ENCODE measurements around the gene SPAG17. TPM values are rescaled to one million over a fixed set of nuclear protein-coding genes. Genes with fewer than 3 reads are reported as not detected.

SPAG17 gene
- total RNA-seq, 2 experiments from 2014 or later = not detected

GRCh38 chr1:118007391-118007790 lies 177.6 kb downstream of the SPAG17 start:
- H3K4me3 Mint-ChIP-seq = no peak overlapping the region
- CTCF ChIA-PET = no interaction called here
- H3K27ac Mint-ChIP-seq = no peak overlapping the region

GRCh38 chr1:118004312-118004711 lies 180.7 kb downstream of the SPAG17 start:
- POLR2A ChIA-PET = no interaction called here
- no peak overlapping the region for H3K27ac Mint-ChIP-seq
- no peak for DNase-seq

More at GRCh38 chr1:118007391-118007790, 177.6 kb downstream of the SPAG17 start:
- TF ChIP-seq, protein P1, sequence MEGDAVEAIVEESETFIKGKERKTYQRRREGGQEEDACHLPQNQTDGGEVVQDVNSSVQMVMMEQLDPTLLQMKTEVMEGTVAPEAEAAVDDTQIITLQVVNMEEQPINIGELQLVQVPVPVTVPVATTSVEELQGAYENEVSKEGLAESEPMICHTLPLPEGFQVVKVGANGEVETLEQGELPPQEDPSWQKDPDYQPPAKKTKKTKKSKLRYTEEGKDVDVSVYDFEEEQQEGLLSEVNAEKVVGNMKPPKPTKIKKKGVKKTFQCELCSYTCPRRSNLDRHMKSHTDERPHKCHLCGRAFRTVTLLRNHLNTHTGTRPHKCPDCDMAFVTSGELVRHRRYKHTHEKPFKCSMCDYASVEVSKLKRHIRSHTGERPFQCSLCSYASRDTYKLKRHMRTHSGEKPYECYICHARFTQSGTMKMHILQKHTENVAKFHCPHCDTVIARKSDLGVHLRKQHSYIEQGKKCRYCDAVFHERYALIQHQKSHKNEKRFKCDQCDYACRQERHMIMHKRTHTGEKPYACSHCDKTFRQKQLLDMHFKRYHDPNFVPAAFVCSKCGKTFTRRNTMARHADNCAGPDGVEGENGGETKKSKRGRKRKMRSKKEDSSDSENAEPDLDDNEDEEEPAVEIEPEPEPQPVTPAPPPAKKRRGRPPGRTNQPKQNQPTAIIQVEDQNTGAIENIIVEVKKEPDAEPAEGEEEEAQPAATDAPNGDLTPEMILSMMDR (IDR thresholded peaks at IDR 0.05) = no peak
- H3K27me3 ChIP-seq (ENCODE audit: control insufficient read depth in 1 of 2, insufficient read depth in 2 of 2, low read length in 2 of 2) = peaks cover 0 to 7% of the 10 kb centered on the region in 2 experiments
- Mint-ChIP-seq H3K27me3 (peaks cover 35% of the 10 kb centered on the region), H3K4me1 (ENCODE audit: low read depth) (no peaks in the 10 kb centered on the region), H3K9me3 (no peaks in the 10 kb centered on the region), H3K36me3 (ENCODE audit: low read depth) (no peaks in the 10 kb centered on the region)
- no peak overlapping the region for H3K27ac ChIP-seq (ENCODE audit: low read depth in 1 of 2, low read length in 2 of 2)
- DNase-seq (no peak), ATAC-seq (ENCODE audit: poor library complexity) (no peak)
- POLR2A ChIA-PET = no interaction called here
- peaks cover 0 to 7% of the 10 kb centered on the region in 2 experiments for H3K9me3 ChIP-seq (ENCODE audit: control insufficient read depth in 1 of 2, insufficient read depth in 1 of 2, low read length in 2 of 2)
- H3K36me3 ChIP-seq (ENCODE audit: insufficient read depth, low read length) = no peaks in the 10 kb centered on the region
- no peaks in the 10 kb centered on the region for H3K4me1 ChIP-seq (ENCODE audit: insufficient read depth, low read length)
- no peak overlapping the region for H3K4me3 ChIP-seq (ENCODE audit: low read length)
- intact Hi-C loops (cut with DNase I, micrococcal nuclease) = no loop called here

DNA sequence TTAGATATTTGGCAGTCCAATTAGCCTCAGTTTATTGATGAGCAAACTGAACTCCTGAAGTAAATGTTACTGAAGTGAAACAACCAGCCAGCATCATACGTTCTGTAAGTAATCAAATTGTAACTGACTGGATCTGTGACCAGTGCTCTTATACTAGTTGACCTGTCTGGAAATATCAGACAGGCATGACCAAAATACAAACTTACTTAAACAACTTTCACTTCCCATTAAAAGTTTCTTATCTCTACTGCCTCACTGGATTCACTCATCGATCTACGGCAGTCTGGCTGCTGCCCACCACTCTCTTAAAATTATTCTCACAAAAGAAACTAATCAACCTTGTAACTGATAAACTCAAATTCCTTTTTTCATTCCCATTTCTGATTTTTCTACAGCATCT lies 199.1 kb downstream of the SPAG17 start:
- H3K9me3 Mint-ChIP-seq = no peaks in the 10 kb centered on the region
- no peak overlapping the region for H3K27ac Mint-ChIP-seq
- POLR2A ChIA-PET = no interaction called here
- intact Hi-C loops (cut with DNase I, micrococcal nuclease) = no loop called here
- Histone ChIP-seq H3K4me1 (ENCODE audit: insufficient read depth, low read length) (no peaks in the 10 kb centered on the region), H3K9me3 (ENCODE audit: control insufficient read depth in 1 of 2, insufficient read depth in 1 of 2, low read length in 2 of 2) (no peaks in the 10 kb centered on the region), H3K27ac (ENCODE audit: low read depth in 1 of 2, low read length in 2 of 2) (no peak overlapping the region), H3K27me3 (ENCODE audit: control insufficient read depth in 1 of 2, insufficient read depth in 2 of 2, low read length in 2 of 2) (no peaks in the 10 kb centered on the region), H3K36me3 (ENCODE audit: insufficient read depth, low read length) (no peaks in the 10 kb centered on the region), H3K4me3 (ENCODE audit: low read length) (no peak overlapping the region)
- no peaks in the 10 kb centered on the region for H3K4me1 Mint-ChIP-seq (ENCODE audit: low read depth)
- H3K4me3 Mint-ChIP-seq = no peak overlapping the region
- no peak for ATAC-seq (ENCODE audit: poor library complexity)
- no peaks in the 10 kb centered on the region for H3K36me3 Mint-ChIP-seq (ENCODE audit: low read depth)
- no peak for DNase-seq
- peaks cover 60% of the 10 kb centered on the region for H3K27me3 Mint-ChIP-seq
- CTCF ChIA-PET = no interaction called here
- TF ChIP-seq, protein P1 (IDR thresholded peaks at IDR 0.05) = no peak

More at GRCh38 chr1:118004312-118004711, 180.7 kb downstream of the SPAG17 start:
- intact Hi-C loops (cut with DNase I, micrococcal nuclease) = no loop called here
- Mint-ChIP-seq H3K27me3 (peaks cover 38% of the 10 kb centered on the region), H3K4me3 (no peak overlapping the region), H3K4me1 (ENCODE audit: low read depth) (no peaks in the 10 kb centered on the region), H3K36me3 (ENCODE audit: low read depth) (no peaks in the 10 kb centered on the region), H3K9me3 (peaks cover 7% of the 10 kb centered on the region)
- Histone ChIP-seq H3K27me3 (ENCODE audit: control insufficient read depth in 1 of 2, insufficient read depth in 2 of 2, low read length in 2 of 2) (peaks cover 0 to 7% of the 10 kb centered on the region in 2 experiments), H3K4me1 (ENCODE audit: insufficient read depth, low read length) (no peaks in the 10 kb centered on the region), H3K9me3 (ENCODE audit: control insufficient read depth in 1 of 2, insufficient read depth in 1 of 2, low read length in 2 of 2) (peaks cover 0 to 7% of the 10 kb centered on the region in 2 experiments), H3K4me3 (ENCODE audit: low read length) (no peak overlapping the region), H3K36me3 (ENCODE audit: insufficient read depth, low read length) (no peaks in the 10 kb centered on the region), H3K27ac (ENCODE audit: low read depth in 1 of 2, low read length in 2 of 2) (no peak overlapping the region)
- TF ChIP-seq, protein P1 (IDR thresholded peaks at IDR 0.05) = no peak
- ATAC-seq (ENCODE audit: poor library complexity) = no peak
- CTCF ChIA-PET = no interaction called here

All from CD4-positive, alpha-beta T cell (primary cell).